Dermis microvascular lymphatic vessel endothelial cell (primary cell): ENCODE results near the gene AUH. TPM values are rescaled to one million over a fixed set of nuclear protein-coding genes. Genes with fewer than 3 reads are reported as not detected.
A peak's percentile ranks its signal among the peaks of the same experiment; 100 is the strongest.

ENCODE experiments used
- DNase-seq, 2 donors: peaks; one replicate each; pipeline versions ENCODE4 v3.0.0 to v3.0.0-alpha.2; 2010; ENCODE audit warnings: low read depth in 2 of 2
- total RNA-seq: library from RNA; depleted of rRNA; stranded (reverse); fragments of >200 nt; gene quantifications from 2 replicates; pipeline ENCODE4 v1.2.1, GENCODE V29; 2014

The AUH gene
- total RNA-seq, 1 donor from 2014 or later, result 9.6 TPM

DNA sequence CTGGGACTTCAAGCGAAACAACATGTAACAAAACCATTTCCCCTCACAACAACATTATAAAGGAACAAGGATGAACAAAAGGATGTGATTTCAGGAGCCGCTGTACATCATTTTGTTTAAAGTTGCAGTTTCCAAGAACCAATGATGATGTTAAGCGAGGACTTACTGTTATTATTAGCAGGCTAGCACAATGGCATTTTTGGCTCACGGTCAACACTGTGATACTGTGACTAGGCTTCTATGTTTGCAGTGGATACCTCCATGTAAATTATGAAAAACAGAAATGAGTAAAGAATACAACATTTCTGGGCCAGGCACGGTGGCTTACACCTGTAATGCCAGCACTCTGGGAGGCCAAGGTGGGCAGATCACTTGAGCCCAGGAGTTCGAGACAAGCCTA is 113.0 kb downstream of the AUH start:
- peak in 1 of 2 donors; percentile 48 for DNase-seq

DNA sequence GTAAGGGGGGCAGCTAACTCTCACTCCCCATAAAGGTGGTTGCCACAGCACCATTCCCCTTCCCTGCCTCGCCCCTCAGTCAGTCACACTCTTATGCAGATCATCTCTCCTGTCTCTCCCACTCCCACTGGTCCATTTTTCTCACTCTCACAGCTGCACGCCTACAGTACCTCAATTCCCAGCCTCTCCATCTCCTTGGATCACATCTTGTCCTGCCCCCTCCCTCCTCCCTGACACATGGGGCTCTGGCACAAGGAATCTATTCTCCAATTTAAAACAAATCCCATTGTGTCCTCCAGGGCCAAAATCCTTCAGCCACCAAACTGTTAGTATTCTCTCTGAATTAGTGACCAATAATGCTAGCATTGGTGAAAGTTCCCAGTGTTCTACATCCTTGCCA is 114.4 kb downstream of the AUH start:
- DNase-seq, result no peak

DNA sequence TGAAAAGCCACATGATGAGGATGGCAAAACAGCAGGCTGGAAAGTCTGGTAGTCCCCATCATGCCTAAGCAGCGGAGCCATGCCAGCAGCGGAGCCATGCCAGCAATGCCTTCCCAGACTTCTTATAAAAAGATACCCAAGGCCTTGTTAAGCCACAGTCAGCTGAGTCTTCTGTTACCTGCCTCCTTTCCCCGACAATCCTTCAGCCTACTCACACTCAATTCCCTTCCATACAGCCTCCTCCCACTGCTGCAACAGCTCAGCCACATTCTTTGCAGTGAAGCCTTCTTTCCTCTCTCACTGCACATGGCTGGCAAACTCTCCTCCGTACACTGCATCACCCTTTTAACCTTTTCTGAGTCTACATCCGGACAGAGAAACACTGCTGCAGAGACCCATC is 114.9 kb downstream of the AUH start:
- peak in 1 of 2 donors; percentile 25 for DNase-seq

DNA sequence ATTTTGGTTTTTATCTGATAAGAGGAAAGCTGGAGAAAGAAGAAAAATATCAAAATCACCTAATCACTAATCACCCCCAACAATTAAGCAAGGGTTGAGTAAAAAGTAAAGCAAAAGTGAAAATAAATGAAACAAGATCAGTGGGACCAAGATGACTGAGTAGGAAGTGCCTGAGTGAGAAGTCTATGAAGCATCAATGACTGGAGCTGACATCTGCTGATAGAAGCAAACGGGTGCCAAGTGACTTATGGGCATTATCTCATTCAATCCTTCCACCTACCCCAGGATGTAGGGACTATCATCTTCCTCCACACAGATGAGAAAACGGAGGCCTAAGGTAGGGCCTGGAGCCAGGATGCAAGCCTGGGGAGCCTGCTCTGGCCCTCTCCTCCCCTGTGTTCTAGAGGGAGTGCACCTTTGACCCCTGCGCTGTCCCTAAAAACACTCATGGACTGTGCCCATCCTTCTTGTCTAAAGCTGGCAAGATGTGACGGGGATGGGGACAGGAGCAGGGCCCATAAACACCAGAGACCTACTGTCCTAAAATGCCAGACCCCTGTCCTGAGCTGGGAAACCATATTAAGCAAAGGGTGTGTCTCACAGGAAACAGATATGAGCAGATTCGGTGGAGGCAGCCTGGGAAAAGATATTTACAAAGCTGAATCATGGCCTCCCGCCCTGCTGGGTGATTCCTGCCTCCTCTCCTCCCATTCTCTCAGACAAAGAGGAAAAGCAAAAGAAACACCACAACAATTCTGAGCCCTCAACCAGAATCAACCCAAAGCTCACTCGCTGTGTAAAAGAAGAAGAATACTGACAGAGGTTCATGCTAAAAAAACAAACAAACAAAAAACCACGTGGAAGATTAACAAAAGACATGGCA is 116.0 kb downstream of the AUH start:
- peak in 1 of 2 donors; percentile 55 for DNase-seq

DNA sequence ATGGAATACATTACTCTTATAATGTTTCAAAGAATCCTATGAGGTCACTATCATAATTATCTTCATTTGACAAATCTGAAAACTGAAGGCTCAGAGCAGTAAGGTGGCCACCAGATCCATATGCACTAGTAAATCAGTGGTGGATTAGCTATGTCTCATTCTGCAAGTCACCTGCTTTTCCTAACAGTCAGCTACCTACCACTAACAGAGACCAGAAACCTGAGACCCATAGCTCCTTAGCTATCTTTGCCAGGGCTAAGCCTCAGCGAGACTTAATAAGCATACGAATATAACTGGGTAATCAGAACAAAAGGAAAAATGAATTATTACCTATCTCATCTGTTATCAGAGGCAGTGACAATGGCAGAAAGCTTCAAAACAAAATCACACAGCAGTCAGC is 118.7 kb downstream of the AUH start:
- DNase-seq, result no peak

DNA sequence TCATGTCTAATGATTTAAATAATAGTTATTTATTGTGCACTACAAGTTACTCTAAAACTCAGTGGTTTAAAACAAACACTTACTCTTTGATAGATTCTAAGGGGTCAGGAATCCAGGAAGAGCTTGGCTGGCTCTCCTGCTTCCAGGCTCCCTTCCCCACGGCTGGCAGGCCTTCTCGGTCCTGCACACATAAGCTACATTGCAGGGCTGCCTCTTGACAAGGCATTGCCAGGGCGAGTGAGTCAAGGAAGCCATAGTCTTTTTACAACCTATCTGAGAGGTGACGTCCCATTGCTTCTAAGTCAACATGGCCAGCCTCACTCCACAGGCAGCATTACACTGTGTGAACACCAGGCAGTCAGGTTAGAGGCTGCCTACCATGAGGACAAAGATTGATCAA is 119.8 kb downstream of the AUH start:
- peak in 1 of 2 donors; percentile 11 for DNase-seq

DNA sequence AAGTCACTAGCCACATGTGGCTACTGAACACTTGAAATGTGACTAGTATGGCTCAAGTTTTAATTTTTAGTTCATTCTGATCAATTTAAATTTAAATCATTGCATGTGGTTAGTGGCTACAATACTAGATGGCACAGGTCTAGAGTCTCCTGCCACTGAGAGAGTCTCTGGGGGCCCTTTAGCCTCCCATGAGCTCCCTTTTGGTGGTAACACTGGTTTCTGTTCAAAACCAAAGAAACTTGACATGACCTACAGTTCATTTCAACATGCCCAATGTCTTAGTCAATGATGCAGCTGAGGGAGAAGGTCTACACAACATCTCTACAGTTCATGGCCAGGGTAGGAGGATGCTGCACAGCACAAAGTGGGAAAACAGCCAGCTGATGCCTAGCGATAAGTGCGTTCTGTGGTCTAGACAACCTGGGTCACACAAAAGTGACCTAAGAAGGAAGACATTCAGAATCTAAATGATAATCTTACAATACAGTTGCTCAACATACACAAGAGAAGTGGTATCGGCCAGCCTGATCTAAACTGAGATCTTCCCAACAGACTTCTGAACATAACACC is 121.0 kb downstream of the AUH start:
- DNase-seq, result no peak

DNA sequence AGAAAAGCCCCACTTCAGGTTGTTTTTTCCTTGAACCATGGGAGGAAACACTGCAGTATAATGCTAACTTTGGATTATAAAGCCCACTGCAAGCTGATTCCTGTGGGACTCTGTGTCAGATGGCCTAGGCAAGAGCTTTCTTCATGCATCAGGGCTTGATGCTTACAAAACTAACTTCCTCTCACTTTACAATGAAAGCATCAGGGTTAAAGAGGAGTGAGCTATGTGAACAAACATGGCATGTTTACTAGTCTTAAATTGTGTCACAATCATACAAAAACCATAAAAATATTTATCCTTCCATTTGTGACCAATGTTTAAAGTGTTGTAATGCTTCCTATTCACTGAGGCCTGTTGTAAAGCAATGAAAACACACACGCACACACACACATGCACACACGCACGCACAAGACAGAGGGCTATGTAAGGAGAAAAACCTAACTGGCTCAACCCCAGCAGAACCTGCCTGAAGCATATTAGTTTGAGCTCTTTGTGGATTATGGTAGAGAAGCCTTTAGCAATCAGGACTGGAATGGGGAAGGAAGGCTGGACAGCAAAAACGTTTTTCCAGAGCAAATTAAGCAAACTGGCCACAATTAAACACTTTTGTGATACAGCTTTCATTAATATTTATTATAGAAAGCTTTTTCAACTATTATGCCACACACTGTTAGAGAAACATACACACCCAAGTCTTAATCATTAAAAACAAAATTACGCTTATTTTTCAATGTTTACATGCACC is 122.2 kb downstream of the AUH start:
- no peak for DNase-seq

DNA sequence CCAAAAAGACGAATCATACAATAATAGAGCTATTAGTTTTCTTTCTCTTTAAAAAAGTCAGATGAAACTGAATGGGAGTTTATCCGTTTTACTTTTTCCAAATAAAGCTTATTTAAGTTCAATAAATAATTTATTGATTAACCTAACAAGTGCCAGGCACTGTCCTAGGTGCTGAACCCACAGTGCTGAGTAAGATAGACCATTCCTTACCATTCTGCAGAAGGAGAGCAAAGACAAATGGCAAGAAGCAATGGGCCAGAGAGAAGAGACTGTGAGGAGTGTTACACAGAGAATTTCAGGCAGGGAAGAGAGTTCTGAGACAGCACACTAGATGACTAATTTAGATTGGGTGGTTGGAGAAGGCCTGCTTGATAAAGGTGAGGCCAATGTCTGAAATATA is 127.2 kb downstream of the AUH start:
- no peak for DNase-seq

DNA sequence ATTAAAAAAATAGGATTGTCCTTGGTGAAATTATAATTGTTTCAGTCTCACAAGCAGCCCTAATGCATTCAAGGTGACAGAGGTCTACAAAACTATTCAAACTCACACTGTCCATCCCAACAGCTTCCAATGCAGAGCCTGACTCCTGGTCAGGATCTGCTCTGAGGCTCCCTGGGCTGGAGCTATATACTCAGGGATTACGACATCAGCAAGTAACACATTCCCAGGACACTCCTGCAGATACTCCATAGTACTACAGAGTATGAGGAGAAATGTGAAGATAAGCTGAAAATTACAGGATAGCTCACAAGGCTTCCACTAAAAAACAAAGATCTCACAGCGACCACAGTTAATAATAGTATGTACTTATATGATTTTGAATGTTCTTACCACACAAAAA is 130.1 kb downstream of the AUH start:
- no peak for DNase-seq

DNA sequence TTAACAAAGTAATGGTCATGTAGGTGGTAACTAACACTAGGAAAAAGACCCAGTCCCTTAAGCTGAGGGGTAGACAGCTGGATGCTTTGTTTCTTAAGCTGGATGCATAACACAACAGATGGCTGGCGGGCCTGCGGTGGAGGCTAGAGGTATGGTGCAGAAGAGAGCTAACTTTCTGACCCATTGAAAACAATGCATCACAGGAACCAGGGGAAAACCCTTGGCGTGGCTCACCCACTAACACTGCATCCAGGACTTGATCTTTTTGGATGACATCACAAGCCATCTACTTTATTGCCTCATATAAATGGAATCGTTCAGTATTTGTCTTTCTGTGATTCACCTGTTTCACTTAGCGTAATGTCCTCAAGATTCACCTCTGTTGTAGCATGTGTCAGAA is 138.7 kb downstream of the AUH start:
- DNase-seq, result no peak

DNA sequence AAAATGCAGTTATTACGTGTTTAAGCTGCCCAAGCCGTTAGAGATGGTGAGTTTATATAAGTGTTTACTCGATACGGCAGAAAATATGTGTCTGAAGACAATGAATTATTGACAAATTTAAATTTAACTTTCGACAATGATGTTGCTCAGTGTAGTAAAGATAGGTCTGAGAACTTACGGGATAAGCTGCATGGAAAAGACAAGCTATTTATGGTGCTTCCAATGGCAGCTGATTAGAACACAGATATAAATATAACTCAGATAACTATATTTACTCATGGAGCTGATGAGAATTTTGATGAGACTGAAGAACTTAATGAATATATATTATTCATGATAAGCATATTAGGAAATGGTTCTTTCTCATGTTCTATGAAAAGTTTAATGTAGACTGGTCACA is 139.3 kb downstream of the AUH start:
- DNase-seq, result no peak

DNA sequence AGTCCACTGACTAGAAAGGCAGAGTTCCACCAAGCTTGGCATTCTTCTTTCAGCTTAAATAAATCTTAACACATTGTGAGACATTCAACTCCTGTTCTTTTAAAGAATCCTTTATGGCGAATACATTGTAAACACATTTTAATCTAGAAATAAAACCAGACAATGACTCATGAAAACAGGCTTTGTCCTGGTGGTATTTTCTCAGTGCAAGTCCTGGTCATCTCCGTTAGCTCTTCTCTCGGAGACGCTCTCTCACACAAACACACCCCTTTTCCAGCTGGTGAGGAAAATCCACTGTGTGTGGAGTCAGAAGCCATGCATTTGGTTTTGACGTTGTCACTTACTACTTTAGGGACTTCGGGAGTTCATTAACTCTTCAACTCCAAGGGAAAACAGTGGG is 140.4 kb downstream of the AUH start:
- DNase-seq, result no peak

DNA sequence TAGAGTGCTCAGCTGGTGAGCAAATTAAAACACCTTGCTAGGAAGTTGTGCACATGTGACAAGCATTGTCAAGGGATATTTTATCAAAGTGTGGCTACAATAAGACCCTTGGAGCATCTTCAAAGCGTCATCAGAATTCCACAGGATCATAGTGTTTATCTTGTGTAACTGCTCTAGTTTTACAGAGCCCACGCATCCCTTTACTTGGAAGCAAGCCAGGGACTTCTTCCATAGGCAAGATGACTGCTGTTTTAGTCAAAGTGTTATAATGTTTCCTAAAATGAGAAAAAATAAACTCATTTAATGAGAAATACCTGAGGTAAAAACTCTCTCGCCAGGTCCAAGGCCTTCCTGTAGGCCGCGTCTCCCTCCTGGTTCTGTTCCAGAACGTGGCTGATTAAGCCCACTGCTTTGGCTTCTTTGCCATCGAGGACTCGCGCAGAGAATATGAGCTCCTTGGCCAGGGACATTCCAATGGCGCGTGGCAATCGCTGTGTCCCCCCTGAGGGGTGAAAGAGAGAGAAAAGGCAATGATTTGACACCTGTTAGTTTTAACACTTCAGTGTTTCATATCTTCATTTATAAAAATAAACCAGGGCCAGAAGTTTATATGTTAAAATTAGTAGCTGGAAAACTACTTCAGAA is 141.1 kb downstream of the AUH start:
- no peak for DNase-seq

DNA sequence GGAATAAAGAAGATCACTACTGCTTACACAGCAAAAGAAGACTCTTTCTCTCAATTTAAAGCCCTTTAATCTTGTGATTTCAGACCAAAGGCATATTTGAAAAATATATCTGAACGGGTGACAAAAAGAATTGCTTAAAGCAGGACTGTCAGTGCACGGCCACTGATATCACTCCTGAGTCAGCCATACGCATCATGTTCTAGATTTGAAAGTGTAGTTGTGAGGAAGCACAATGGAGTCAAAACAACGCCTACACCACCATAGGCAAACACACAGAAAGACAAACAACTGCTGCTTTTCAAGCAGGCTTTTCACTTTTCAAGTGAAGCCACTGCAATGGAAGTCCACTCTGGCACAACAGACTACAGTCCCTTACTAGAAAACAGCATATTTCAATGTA is 141.7 kb downstream of the AUH start:
- no peak for DNase-seq

DNA sequence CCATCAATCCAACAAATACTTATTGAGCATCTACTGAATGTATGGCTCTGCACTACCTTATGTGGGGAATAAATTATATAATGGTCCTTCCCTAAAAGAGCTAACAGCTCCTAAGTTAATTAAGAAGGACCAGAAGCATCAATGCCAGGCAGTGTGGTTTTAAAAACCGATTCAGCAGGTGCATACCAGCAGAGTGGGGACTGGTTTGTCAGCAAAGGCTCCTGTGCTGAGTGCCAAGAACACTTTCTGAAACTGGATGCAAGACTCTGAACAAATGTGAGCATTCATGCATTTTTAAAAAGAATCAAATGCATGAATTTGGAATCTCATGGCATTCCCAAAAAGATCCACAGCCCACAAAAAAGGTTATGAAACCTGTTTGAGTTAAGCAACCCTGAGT is 142.2 kb downstream of the AUH start:
- DNase-seq, result no peak

DNA sequence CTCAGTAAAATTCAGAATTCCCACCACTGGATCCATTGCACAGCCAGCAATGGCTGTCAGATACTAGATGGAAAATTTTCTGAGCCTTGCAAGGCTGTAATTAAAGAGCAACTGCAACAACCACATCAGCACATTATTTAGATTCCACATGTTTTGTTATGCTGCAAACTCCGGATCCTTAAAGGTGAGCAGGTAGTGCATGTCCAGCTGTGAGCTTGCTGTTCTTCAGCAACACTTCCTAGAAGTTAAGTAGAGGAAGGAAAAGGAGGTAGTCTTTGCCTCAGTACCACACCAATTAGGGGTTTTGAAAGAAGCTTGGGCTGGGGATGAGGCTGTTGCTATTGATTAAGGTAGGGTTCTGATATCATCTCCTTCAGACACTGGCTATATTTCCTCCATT is 144.3 kb downstream of the AUH start:
- no peak for DNase-seq

DNA sequence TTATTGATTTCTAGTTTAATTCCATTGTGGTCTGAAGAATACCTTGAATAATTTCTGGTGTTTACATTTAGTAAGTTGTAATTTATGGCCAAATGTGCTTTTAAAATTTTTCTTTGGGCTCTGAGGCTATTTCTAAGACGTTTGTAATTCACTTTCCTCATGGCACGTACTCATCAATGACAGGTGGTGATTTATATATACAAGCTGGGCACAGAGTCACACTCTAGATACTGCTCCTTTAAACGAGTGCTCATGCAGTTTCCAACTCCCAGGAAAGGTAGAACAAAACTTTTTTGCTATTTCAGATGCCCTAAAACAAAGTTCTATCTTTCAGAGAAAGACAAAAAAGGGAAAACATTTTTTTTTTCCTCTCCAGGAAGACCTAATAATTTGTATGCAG is 146.9 kb downstream of the AUH start:
- no peak for DNase-seq

DNA sequence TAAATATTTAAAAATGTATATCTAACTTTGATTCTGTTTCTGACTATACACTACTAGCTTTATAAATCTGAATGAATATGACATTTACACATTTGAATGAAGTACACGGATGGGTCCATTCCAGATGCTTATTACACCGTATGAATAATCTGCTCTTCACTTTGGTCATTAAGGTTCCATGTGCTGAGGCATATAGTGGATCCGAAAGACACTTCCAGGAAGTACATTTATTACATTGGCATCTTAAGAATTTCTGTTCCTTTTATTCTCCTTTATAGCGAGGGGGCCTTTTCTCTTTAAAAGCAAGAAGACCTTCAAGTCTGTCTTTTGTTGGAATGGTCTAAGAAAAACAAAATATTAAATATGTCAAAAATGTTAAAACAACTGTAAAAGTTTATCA is 147.6 kb downstream of the AUH start:
- peak in 1 of 2 donors; percentile 18 for DNase-seq

DNA sequence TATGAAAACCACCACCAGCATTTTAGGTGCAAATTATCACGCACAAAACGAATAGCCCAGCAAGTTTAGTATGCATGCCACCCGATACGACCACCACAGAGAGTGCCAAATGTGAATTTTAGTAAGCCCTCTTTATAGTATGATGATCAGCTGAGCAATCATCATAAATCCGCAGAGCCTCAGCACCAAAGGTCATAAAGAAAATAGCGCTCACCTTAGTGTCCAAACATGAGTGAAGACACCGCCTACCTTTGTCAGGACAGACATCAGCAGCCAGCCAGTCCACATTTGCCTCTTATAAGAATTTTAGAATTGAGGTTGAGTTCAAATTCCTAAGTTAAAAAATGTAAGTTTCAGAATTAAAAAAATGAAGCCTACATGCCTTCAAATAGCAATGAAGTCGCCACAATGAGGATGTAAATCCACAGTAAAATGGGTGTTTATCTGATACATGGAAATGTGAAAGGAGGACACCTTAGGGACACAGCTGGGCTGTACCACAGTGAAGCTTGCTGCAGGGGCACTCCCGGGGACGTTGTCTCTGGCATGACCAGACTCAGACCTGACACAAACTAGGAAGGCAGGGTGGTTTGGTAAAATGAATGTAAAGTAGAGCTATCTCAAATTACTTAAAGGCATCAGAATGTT is 149.0 kb downstream of the AUH start:
- no peak for DNase-seq

DNA sequence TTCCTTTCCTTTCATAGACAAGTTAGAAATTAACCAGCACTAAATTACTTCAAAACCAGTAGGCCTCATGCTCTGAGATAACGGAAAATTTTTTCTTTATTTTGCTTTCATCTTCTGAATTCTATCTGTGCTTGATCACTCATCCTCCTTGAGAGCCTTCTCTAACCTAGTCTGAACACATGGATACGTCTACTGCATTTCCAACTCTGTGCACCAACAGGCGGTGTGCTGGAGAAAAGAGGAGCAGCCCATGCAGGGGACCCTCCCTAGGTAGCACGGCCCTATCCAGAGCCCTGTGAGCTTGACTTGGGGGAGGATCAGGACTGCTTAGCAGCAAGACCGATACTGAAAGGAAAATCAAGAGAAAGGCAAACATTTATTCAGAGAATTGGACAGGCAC is 149.8 kb downstream of the AUH start:
- DNase-seq, result no peak

DNA sequence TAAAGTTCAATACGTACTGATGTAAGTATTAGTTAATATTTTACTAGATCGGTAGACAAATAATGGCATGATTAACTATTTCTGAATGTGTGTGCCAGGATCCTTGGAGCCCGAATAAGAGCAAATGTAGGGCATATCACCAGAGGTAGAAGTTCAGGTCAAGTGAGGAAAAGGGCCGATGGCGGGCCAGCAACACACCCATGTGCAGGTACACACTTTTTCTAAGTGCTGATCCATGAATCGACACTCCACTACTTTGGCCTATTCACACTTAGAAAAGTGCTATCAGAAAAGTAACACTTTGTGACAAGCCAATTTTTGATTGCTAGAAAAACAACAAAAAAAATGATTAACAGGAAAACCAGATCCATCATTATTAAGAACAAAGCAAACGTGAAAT is 150.3 kb downstream of the AUH start:
- no peak for DNase-seq
